Fibroblast of skin of right quadriceps (primary cell): ENCODE data around the gene FBLIM1.
"Not testable (repeated sequence)": the region's sequence is repeated elsewhere in the genome, so short reads cannot be mapped to it uniquely, and the experiment has no call there.

Experiments used
- DNase-seq: peaks from one replicate; pipeline ENCODE4 v3.0.0-alpha.2; 2013

Gene FBLIM1

GRCh38 chr1:15770313-15770962 is 11.8 kb downstream of the FBLIM1 start:
- no peak for DNase-seq

- no peak for DNase-seq
Measured at GRCh38 chr1:15771836-15772515, 13.4 kb downstream of the FBLIM1 start.

- DNase-seq: no peak
Measured at GRCh38 chr1:15775706-15776105, 17.1 kb downstream of the FBLIM1 start.

GRCh38 chr1:15777909-15778707 is 19.5 kb downstream of the FBLIM1 start:
- no peak for DNase-seq

GRCh38 chr1:15785683-15786082 is 27.1 kb downstream of the FBLIM1 start:
- DNase-seq: no peak

GRCh38 chr1:15786581-15786980 is 28.0 kb downstream of the FBLIM1 start:
- no peak for DNase-seq

GRCh38 chr1:15788624-15789301 is 30.2 kb downstream of the FBLIM1 start:
- peak; percentile 50 for DNase-seq

GRCh38 chr1:15796086-15796462 is 37.5 kb downstream of the FBLIM1 start:
- no peak for DNase-seq

- DNase-seq: peak; percentile 25
Measured at GRCh38 chr1:15797614-15798390, 39.2 kb downstream of the FBLIM1 start.

- DNase-seq: peak; percentile 98
Measured at GRCh38 chr1:15799004-15799867, 40.6 kb downstream of the FBLIM1 start.

GRCh38 chr1:15799928-15800835 is 41.6 kb downstream of the FBLIM1 start:
- peak; percentile 38 for DNase-seq

- peak; percentile 37 for DNase-seq
Measured at GRCh38 chr1:15802234-15802965, 43.8 kb downstream of the FBLIM1 start.

GRCh38 chr1:15803380-15803779 is 44.8 kb downstream of the FBLIM1 start:
- peak; percentile 41 for DNase-seq

GRCh38 chr1:15804060-15804459 is 45.5 kb downstream of the FBLIM1 start:
- no peak for DNase-seq

- DNase-seq: no peak
Measured at GRCh38 chr1:15807121-15807520, 48.5 kb downstream of the FBLIM1 start.

GRCh38 chr1:15807549-15807948 is 49.0 kb downstream of the FBLIM1 start, which contains the start of gene UQCRHL:
Gene UQCRHL (minus strand): TSS chr1:15807649. CDS start chr1:15807649, 0 bp downstream.
- not testable (repeated sequence) for DNase-seq

GRCh38 chr1:15808955-15809354 is 50.4 kb downstream of the FBLIM1 start:
- DNase-seq: no peak

GRCh38 chr1:15810073-15810472 is 51.5 kb downstream of the FBLIM1 start:
- no peak for DNase-seq

- no peak for DNase-seq
Measured at GRCh38 chr1:15816674-15817073, 58.1 kb downstream of the FBLIM1 start.
